Gastrocnemius medialis (tissue), 4 donors: ENCODE results near the gene COG6. TPM values are rescaled to one million over a fixed set of nuclear protein-coding genes. Genes with fewer than 3 reads are reported as not detected.

ENCODE experiments used
- ATAC-seq, 2 donors: fragments of 150-250 bp; one replicate each; pipeline ENCODE4 v1.9.1; 2016
- DNase-seq, 2 donors: peaks; one replicate each; pipeline ENCODE4 v3.0.0-alpha.2; 2019
- H3K27ac ChIP-seq, 4 donors: fragments of 200-600 bp; sonication (generic); 1 replicate in 1 of 4; 2 replicates in 3 of 4; pipeline ENCODE4 v1.5.1; 2016 to 2018; ENCODE audit warnings: mild to moderate bottlenecking in 2 of 4, moderate library complexity in 1 of 4
- H3K27me3 ChIP-seq, 3 donors: fragments of 200-600 bp; sonication (generic) in 2 of 3; 1 replicate in 1 of 3; 2 replicates in 2 of 3; pipeline versions ENCODE4 v1.5.1 to v1.6.0; 2016 to 2019; ENCODE audit warnings: mild to moderate bottlenecking in 1 of 3, moderate library complexity in 1 of 3
- H3K36me3 ChIP-seq, 2 donors: fragments of 200-600 bp; sonication (generic) in 1 of 2; one replicate each; pipeline ENCODE4 v1.5.1; 2017 to 2018
- H3K4me1 ChIP-seq, 2 donors: fragments of 200-600 bp; sonication (generic) in 1 of 2; one replicate each; pipeline ENCODE4 v1.5.1; 2016 to 2017; ENCODE audit warnings: mild to moderate bottlenecking in 2 of 2
- H3K4me3 ChIP-seq, 4 donors: fragments of 200-600 bp; sonication (generic) in 3 of 4; 1 replicate in 1 of 4; 2 replicates in 3 of 4; pipeline ENCODE4 v1.5.1; 2016 to 2019; ENCODE audit warnings: mild to moderate bottlenecking in 2 of 4
- H3K9me3 ChIP-seq, 3 donors: fragments of 200-600 bp; sonication (generic) in 2 of 3; 1 replicate in 1 of 3; 2 replicates in 2 of 3; pipeline ENCODE4 v1.5.1; 2016 to 2019
- CTCF ChIP-seq, 5 experiments: fragments of 450-650 bp in 3 of 5; fragments of 200-600 bp in 2 of 5; sonication (generic) in 2 of 5; IDR thresholded peaks in 4 of 5; conservative IDR thresholded peaks in 1 of 5; 1 replicate in 4 of 5; 2 replicates in 1 of 5; pipeline ENCODE4 v1.5.1; 2016 to 2019; ENCODE audit warnings: antibody characterized with exemption in 5 of 5, mild to moderate bottlenecking in 3 of 5, moderate library complexity in 3 of 5
- POLR2A ChIP-seq, 2 donors: fragments of 450-650 bp; IDR thresholded peaks; one replicate each; pipeline ENCODE4 v1.6.1; 2017; ENCODE audit warnings: antibody characterized with exemption in 2 of 2, mild to moderate bottlenecking in 2 of 2, moderate library complexity in 2 of 2
- in situ Hi-C, 4 donors: fragments of 200-750 bp; cut with MboI; loops; one replicate each; pipeline versions ENCODE4 v1.15.0 to v1.8.0; 2017; ENCODE audit warnings: low sequenced_read_pairs in 4 of 4
- intact Hi-C: fragments of 100-400 bp; cut with DNase I; formaldehyde crosslinking; loops from one replicate; pipeline ENCODE4 v1.15.1; 2023; ENCODE audit warnings: low total_unique reads
- microRNA-seq, 2 donors: library from miRNA; unstranded; fragments of <30 nt; microRNA quantifications; one replicate each; pipeline ENCODE4, GENCODE V29; 2016; ENCODE audit warnings: borderline replicate concordance in 2 of 2
- total RNA-seq, 4 donors: library from RNA; depleted of rRNA; stranded (reverse); fragments of >200 nt; gene quantifications; one replicate each; pipeline versions ENCODE4 v1.1.0 to v1.2.3, GENCODE V29; 2016

Gene COG6
- total RNA-seq, 4 donors from 2014 or later: 5.4 to 13.5 (median 7.1) TPM

GRCh38 chr13:39789451-39789850, 134.0 kb downstream of the COG6 start:
- intact Hi-C loops (no loop called here), in situ Hi-C loops (no loop called here)
- Histone ChIP-seq H3K9me3 (no peaks in the 10 kb centered on the region), H3K27ac (no peak overlapping the region), H3K4me3 (no peak overlapping the region), H3K27me3 (no peaks in the 10 kb centered on the region), H3K4me1 (no peaks in the 10 kb centered on the region), H3K36me3 (no peaks in the 10 kb centered on the region)
- ATAC-seq: no peak
- no peak for TF ChIP-seq POLR2A (IDR thresholded peaks at IDR 0.05)
- TF ChIP-seq CTCF (IDR thresholded peaks at IDR 0.05 in 4 of 5, conservative IDR thresholded peaks at IDR 0.05 in 1 of 5): no peak
- no peak for DNase-seq

Small RNAs within 50 kb of the gene (microRNA-seq; reads per million reads assigned to microRNA genes)
- 0 reads per million in 2 donors for gene MIR4305

Other genes starting within 250 kb of the COG6 start
- 10 to 100 TPM; 12.7 to 26.3 (median 16.0) TPM for gene LHFPL6, start 52.5 kb upstream of the COG6 start, total RNA-seq